ENCODE data around the gene CHIT1.
"Not testable (repeated sequence)": the region's sequence is repeated elsewhere in the genome, so short reads cannot be mapped to it uniquely, and the experiment has no call there.

Gene CHIT1

GRCh38 chr1:203265541-203265940, 36.1 kb upstream of the CHIT1 start:
- DNase-seq = no peak

- no peak for DNase-seq
These were observed 34.6 kb upstream of the CHIT1 start for GRCh38 chr1:203264052-203264501.

- DNase-seq = no peak
These were observed 34.0 kb upstream of the CHIT1 start for GRCh38 chr1:203263496-203263895.

DNA sequence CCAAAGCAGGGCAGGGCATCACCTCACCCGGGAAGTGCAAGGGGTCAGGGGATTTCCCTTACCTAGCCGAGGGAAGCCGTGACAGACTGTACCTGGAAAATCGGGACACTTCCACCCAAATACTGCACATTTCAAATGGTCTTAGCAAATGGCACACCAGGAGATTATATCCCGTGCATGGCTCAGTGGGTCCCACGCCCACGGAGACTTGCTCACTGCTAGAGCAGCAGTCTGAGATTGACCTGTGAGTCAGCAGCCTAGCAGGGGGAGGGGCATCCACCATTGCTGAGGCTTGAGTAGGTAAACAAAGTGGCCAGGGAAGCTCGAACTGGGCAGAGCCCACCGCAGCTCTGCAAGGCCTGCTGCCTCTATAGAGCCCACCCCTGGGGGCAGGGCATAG, 27.2 kb upstream of the CHIT1 start:
- DNase-seq = not testable (repeated sequence)

DNA sequence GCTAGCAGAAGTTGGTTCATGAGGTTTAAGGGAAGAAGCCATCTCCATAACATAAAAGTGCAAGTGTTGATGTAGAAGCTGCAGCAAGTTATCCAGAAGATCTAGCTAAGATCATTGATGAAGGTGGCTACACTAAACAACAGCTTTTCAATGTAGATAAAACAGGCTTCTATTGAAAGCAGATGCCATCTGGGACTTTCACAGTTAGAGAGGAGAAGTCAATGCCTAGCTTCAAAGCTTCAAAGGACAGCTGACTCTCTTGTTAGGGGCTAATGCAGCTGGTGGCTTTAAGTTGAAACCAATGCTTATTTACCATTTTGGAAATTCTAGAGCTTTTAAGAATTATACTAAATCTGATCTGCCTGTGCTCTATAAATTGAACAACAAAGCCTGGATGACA, 25.3 kb upstream of the CHIT1 start:
- not testable (repeated sequence) for DNase-seq

DNA sequence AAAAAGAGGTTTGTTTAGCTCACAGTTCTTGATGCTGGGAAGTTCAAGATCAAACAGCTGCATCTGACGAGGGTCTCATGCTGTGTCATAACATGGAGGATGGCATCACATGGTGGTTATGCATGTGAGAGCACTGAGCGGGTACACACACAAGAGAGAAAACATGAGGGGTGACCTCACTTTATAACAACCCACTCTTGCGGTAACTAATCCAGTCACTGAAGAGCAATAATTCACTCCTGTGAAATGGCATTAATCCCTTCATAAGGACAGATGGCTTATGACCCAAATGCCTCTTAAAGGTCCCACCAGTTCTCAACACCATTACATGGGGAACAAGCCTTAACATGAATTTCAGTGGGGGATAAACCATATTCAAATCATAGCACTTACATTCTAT, 23.2 kb upstream of the CHIT1 start:
- DNase-seq = no peak

DNA sequence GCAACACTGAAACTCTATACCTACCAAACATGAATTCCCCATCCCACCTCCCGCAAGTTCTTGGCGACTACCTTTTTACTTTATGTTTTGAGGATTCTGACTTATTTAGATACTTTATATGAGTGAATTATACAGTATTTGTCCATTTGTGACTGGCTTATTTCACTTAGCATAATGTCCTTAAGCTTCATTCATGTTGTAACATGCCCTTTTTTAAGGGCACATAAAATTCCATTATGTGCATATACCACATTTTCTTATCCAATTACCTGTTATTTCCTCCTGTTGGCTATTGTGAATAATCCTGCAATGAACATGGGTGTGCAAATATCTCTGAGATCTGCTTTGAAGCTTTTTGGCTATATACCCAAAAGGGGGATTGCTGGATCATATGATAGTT, 22.0 kb upstream of the CHIT1 start:
- no peak for DNase-seq

DNA sequence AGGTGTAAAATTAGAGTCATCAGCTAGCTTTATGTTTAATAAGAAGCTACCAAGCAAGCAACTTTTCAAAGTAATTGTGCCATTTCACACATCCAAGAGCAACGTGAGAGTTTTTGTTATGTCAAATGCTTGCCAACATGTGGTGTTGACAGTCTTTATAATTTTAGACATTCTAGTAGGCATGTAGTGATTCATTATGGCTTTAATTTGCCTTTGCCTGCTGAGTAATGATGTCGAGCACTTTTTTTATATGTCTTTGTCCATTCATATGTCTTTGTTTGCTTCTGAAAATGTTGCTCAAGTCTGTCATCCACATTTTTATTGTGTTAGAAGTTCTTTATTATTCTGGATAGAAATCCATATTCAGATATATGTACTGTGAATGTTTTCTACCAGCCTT, 21.4 kb upstream of the CHIT1 start:
- no peak for DNase-seq

DNA sequence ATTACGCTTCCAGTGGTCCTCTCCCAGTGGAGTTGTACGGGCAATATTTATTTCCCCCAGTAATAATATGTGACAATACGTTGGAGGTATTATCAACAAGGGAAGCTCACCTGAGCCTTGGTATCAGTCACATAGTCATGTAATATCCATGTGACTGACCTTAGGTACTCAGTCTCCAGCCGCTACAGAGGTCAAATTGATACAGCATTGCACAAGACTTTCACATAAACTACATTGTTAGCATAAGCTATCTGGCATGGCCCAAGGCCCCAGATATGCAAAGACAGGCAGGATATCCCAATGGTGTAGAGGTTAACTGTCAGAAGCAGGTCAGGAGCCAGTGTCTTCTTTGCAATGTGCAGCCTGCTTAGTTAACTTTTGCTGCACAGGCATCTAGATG, 15.3 kb upstream of the CHIT1 start:
- DNase-seq = no peak

- DNase-seq = not testable (repeated sequence)
These were observed 12.2 kb upstream of the CHIT1 start for GRCh38 chr1:203241708-203242107.

GRCh38 chr1:203239526-203240305, 10.2 kb upstream of the CHIT1 start:
- DNase-seq = no peak

DNA sequence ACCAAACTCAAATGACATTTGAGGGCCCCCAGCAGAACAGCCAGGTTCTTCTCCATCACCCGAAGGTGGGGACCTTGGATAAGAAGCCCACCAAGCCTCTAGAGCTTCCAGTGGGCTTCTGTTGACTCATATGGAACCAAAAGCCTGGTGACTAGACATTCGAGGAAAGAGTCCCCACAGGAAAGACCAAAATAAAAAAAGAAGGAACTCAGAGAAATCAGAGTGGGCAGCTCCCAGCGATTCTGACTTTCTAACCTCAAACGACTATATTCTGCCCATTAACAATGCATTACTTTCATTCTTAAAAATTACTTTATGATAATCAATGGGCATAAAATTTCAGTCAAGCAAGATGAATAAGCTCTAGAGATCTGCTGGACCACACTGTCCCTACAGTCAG, 9.6 kb upstream of the CHIT1 start:
- no peak for DNase-seq

GRCh38 chr1:203238535-203238934, 9.1 kb upstream of the CHIT1 start:
- DNase-seq = no peak

GRCh38 chr1:203234901-203235300, 5.4 kb upstream of the CHIT1 start:
- not testable (repeated sequence) for DNase-seq

- no peak for DNase-seq
These were observed 803 bp downstream of the CHIT1 start for GRCh38 chr1:203228670-203229069.

GRCh38 chr1:203227371-203228083, 1.9 kb downstream of the CHIT1 start:
- no peak for DNase-seq

GRCh38 chr1:203225071-203225470, 4.4 kb downstream of the CHIT1 start:
- no peak for DNase-seq

DNA sequence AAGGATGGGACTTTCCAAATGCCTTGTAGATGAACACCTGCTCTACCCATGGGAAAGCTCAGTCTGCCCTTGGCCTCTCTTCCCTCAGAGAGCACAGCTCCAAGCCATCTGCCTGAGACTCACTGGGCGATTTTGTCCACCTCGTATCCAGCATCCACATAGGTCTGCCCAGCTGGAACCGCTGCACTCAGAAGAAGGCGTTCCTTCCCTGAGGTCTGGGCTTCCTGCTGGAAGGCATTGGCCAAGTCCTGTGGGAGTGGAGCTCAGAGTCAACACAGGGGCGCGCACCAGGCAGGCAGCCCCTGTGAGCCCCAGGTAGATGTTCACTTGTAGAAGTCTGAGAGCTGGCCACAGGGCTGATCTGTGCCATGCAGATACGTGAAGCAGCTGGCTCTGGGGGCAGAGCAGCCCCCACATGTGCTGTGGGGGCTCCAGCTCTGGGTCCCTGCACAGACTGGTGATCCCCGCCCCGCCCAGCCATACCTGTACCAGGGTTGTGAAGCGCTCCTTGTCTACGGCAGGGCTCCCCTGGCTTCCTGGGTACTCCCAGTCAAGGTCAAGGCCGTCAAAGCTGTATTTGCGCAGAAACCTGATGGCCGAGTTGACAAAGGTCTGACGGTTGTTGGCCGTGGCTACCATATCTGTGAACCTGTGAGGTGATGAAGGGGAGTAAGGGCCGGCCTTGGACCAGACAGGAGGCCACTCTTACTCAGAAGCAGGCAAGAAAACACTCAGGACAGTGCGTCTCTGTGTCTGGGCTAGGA, 6.3 kb downstream of the CHIT1 start:
- DNase-seq = no peak

GRCh38 chr1:203219934-203220333, 9.5 kb downstream of the CHIT1 start:
- no peak for DNase-seq

GRCh38 chr1:203219171-203219570, 10.3 kb downstream of the CHIT1 start:
- DNase-seq = no peak

DNA sequence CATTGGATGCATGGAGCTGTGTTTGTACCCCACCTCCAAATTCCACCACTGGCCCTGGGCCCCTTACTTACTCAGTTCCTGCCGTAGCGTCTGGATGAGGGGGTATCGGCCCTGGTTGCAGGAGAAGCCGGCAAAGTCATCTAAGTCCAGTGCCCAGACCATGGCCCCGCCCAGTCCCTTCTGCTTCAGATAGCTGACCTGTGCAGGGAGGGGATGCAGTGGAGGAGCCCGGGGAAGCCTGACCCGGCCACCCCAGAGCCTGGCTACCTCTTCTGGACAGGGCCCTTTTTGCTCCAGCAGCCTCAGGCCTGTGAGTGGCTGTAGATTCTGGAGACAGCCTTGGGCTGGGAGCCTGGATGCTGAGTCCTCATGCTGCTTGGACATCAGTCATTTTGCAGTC, 11.8 kb downstream of the CHIT1 start:
- DNase-seq = no peak

DNA sequence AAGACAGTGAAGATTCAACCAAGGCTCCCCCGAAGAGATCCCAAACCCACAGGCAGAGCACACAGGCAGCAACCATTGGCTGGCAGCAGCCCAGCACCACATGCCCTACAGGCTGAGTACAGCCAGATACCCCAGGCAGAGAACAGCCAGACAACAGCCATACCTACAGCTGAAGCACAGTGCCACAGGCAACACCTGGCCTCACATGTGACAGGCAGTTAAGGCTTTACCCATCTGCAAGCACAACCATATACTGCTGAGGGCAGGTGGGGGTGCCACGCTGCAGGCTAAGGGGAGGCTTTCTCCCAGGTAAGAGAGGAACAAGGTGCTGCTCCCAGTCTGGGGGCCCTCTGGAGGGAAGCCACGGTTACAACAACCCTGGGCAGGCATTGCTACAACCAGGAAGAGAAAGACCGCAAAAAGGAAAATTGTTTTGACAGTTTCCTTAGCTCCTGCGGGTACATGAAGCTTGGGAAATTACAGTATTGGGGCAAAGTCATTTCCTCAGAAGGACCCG, 12.3 kb downstream of the CHIT1 start:
- no peak for DNase-seq

Measured in NCI-H774 (cell line).